GM12878 (cell line): ENCODE results near the gene MMEL1. TPM values are rescaled to one million over a fixed set of nuclear protein-coding genes. Genes with fewer than 3 reads are reported as not detected.
A peak's percentile ranks its signal among the peaks of the same experiment; 100 is the strongest.

ENCODE experiments used
- ATAC-seq: fragments of 200-7000 bp; cut with Tn5 transposase; 3 replicates; pipeline ENCODE4 v1.9.1; 2020; ENCODE audit warnings: mild to moderate bottlenecking, moderate library complexity
- BruUV-seq: library from RNA; stranded (reverse); fragments of 400-500 nt; replicated peaks from 2 replicates; lab custom pipeline; 2021; lab: Mats Ljungman, UMichigan
- CTCF ChIA-PET: fragments of 300-600 bp; sonication (Branson Sonifier 250); formaldehyde crosslinking; extraction: SDS; loops from one replicate; lab custom pipeline; 2021; ENCODE audit warnings: inconsistent platforms; lab: Yijun Ruan, JAX
- POLR2A ChIA-PET: fragments of 350-600 bp; formaldehyde crosslinking; extraction: SDS; loops from one replicate; lab custom pipeline; 2021; ENCODE audit warnings: inconsistent platforms; lab: Charles Lee
- RAD21 ChIA-PET: fragments of 300-600 bp; sonication (Branson Sonifier 250); formaldehyde crosslinking; loops from one replicate; lab custom pipeline; 2023; ENCODE audit warnings: antibody characterized with exemption; ENCODE audit not compliant: unreplicated experiment; lab: Charles Lee
- SMC1A ChIA-PET: fragments of 300-600 bp; sonication (Branson Sonifier 250); formaldehyde crosslinking; loops from one replicate; lab custom pipeline; 2023; ENCODE audit not compliant: unreplicated experiment, uncharacterized antibody; lab: Charles Lee
- DNase-seq: peaks from one replicate; pipeline ENCODE4 v3.0.0-alpha.2; 2011; ENCODE audit warnings: low read depth, low spot score
- FAIRE-seq: peaks from 3 replicates; lab custom pipeline; 2011; peaks lifted over from hg19 to GRCh38; lab: Jason Lieb, UNC
- H2AFZ ChIP-seq: 2 replicates; pipeline ENCODE4 v1.6.0; 2011; ENCODE audit warnings: low read depth, low read length, control low read depth; ENCODE audit not compliant: control insufficient read depth
- H3K27ac ChIP-seq: 2 replicates; pipeline ENCODE4 v1.5.1; 2011; ENCODE audit warnings: control low read depth; ENCODE audit not compliant: control insufficient read depth, insufficient read depth
- H3K27me3 ChIP-seq, 2 experiments: replicated peaks in 1 of 2; 2 replicates each; pipeline versions ENCODE4 v1.6.0 to v1.6.1; 2011; ENCODE audit warnings: low read length in 1 of 2; ENCODE audit not compliant: control insufficient read depth in 2 of 2, insufficient read depth in 2 of 2
- H3K36me3 ChIP-seq, 2 experiments: 2 replicates each; pipeline ENCODE4 v1.5.1; 2011; ENCODE audit warnings: low read length in 1 of 2; ENCODE audit not compliant: control insufficient read depth in 2 of 2, insufficient read depth in 2 of 2
- H3K4me1 ChIP-seq: 2 replicates; pipeline ENCODE4 v1.6.1; 2011; ENCODE audit warnings: mild to moderate bottlenecking, low read length, moderate library complexity, mixed read lengths; ENCODE audit not compliant: control insufficient read depth, insufficient read depth
- H3K4me2 ChIP-seq: 2 replicates; pipeline ENCODE4 v1.6.0; 2011; ENCODE audit warnings: control low read depth; ENCODE audit not compliant: control insufficient read depth, insufficient read depth
- H3K4me3 ChIP-seq: fragments of 200-600 bp; sonication (generic); 2 replicates; pipeline ENCODE4 v1.5.1; 2016
- H3K79me2 ChIP-seq: 2 replicates; pipeline ENCODE4 v1.6.0; 2011; ENCODE audit warnings: low read length; ENCODE audit not compliant: control insufficient read depth, insufficient read depth
- H3K9ac ChIP-seq: 2 replicates; pipeline ENCODE4 v1.8.0; 2011; ENCODE audit warnings: low read length, control low read depth, mixed read lengths; ENCODE audit not compliant: control insufficient read depth, insufficient read depth
- H3K9me3 ChIP-seq: replicated peaks from 3 replicates; pipeline ENCODE4 v1.5.1; 2011; ENCODE audit warnings: mild to moderate bottlenecking, low read length; ENCODE audit not compliant: control insufficient read depth, insufficient read depth
- H4K20me1 ChIP-seq: 2 replicates; pipeline ENCODE4 v1.6.0; 2011; ENCODE audit not compliant: control insufficient read depth, insufficient read depth
- EP300 ChIP-seq, 2 experiments: fragments of 150-350 bp in 1 of 2; IDR thresholded peaks; 2 replicates each; pipeline ENCODE4 v1.6.1; 2011 to 2012; ENCODE audit warnings: low read depth in 2 of 2, low read length in 2 of 2, borderline replicate concordance in 1 of 2, improper control_type of control experiment in 1 of 2, inconsistent platforms in 1 of 2; ENCODE audit not compliant: control insufficient read depth in 1 of 2
- IRF3 ChIP-seq: fragments of 450-650 bp; IDR thresholded peaks from 2 replicates; pipeline ENCODE4 v1.6.1; 2014; ENCODE audit warnings: mild to moderate bottlenecking
- POLR2A ChIP-seq: IDR thresholded peaks from 2 replicates; pipeline ENCODE4 v1.6.1; 2011; ENCODE audit warnings: low read depth, mild to moderate bottlenecking, low read length
- POU2F2 ChIP-seq: IDR thresholded peaks from 3 replicates; pipeline ENCODE4 v1.6.1; 2011; ENCODE audit warnings: low read depth, mild to moderate bottlenecking, low read length, borderline replicate concordance
- ZBTB11 ChIP-seq: fragments of 450-650 bp; formaldehyde crosslinking; IDR thresholded peaks from 2 replicates; pipeline ENCODE4 v1.5.0; 2022; ENCODE audit warnings: mild to moderate bottlenecking, missing genetic modification characterization
- ZNF24 ChIP-seq: fragments of 450-650 bp; IDR thresholded peaks from 2 replicates; pipeline ENCODE4 v1.6.1; 2017; ENCODE audit warnings: antibody characterized with exemption, mild to moderate bottlenecking
- WGBS: methylation state at CpG from one replicate; pipeline ENCODE4 v1.1.6; 2016; ENCODE audit warnings: low lambda C conversion rate; ENCODE audit not compliant: insufficient replicate concordance, insufficient coverage; ENCODE audit errors: missing lambda C conversion rate; 5-methylcytosine and 5-hydroxymethylcytosine counted together
- in situ Hi-C: fragments of 300-500 bp; cut with MboI; formaldehyde crosslinking; loops from 9 replicates; pipeline ENCODE4 v1.14.3; 2018; ENCODE audit warnings: mixed read lengths
- intact Hi-C: fragments of 100-400 bp; cut with micrococcal nuclease; formaldehyde crosslinking; loops from one replicate; pipeline ENCODE4 v1.14.2; 2022; ENCODE audit not compliant: unreplicated experiment
- polyA plus RNA-seq, 11 experiments: library from polyadenylated mRNA; depleted of rRNA in 4 of 11; unstranded in 6 of 11; stranded (reverse) in 5 of 11; fragments of >200 nt; fragmentation: Nextera tagmentation in 4 of 11; fragmentation: Illumina TruSeq in 1 of 11; extraction: Ambion mirVana in 4 of 11; extraction: Trizol in 1 of 11; gene quantifications; 1 replicate in 1 of 11; 2 replicates in 10 of 11; pipeline versions ENCODE4 v1.2.1 to v1.2.3, GENCODE V29; 2011 to 2016; ENCODE audit warnings: inconsistent platforms in 2 of 11, missing spikeins in 2 of 11, low read depth in 1 of 11
- total RNA-seq, 4 experiments: library from RNA; depleted of rRNA in 3 of 4; stranded (reverse); fragments of >200 nt in 3 of 4; fragmentation: Illumina TruSeq in 1 of 4; extraction: Trizol in 1 of 4; gene quantifications; 2 replicates each; pipeline versions ENCODE4 v1.2.1 to v1.2.3, GENCODE V29; 2013 to 2021

The MMEL1 gene
- total and polyA plus RNA-seq, 10 of the 15 experiments (the other 5 are each of a cell fraction or from before 2014, with no cell fraction given) = 0.11 TPM; not detected in 9

GRCh38 chr1:2560299-2561073, 72.3 kb downstream of the MMEL1 start (continued):
- TF ChIP-seq ZBTB11 (CRISPR knock-in tag) = no peak
- TF ChIP-seq EP300 (IDR thresholded peaks at IDR 0.05; ENCODE audit: borderline replicate concordance in 1 of 2, control insufficient read depth in 1 of 2, low read depth in 2 of 2, low read length in 2 of 2) = no peak
- TF ChIP-seq ZNF24 = no peak
- no peak for TF ChIP-seq POU2F2

GRCh38 chr1:2559509-2560298, 73.1 kb downstream of the MMEL1 start:
- 86% methylated on average over 35 of the region's 35 CpGs for WGBS
- Histone ChIP-seq H3K4me3 (no peak overlapping the region), H2AFZ (no peak overlapping the region), H3K4me1 (peaks cover 16% of the 10 kb centered on the region), H3K9ac (no peak overlapping the region), H3K36me3 (peaks cover 0 to 2% of the 10 kb centered on the region in 2 experiments; a peak in 3 of 4 replicates), H3K4me2 (no peak overlapping the region), H3K9me3 (no peaks in the 10 kb centered on the region), H4K20me1 (no peaks in the 10 kb centered on the region), H3K27me3 (no peaks in the 10 kb centered on the region), H3K79me2 (peaks cover 36% of the 10 kb centered on the region), H3K27ac (no peak overlapping the region)
- FAIRE-seq (no peak), DNase-seq (no peak), ATAC-seq (no peak)
- ChIA-PET CTCF (interaction anchor here (2.3 to 5.1 kb wide), 2 partner anchors 24 to 25 kb away, joined by 8 to 54 read pairs; partner anchors contain the start of gene PRXL2B), RAD21 (no interaction called here), SMC1A (interaction anchor here (3.4 kb wide), 1 partner anchor 25 kb away, joined by 15 read pairs; no protein-coding TSS in a partner anchor), POLR2A (interaction anchor here (5.5 kb wide), 1 partner anchor 19 kb away, joined by 60 read pairs; no protein-coding TSS in a partner anchor)
- intact Hi-C loops (loop anchor here (5.0 kb wide), 1 partner anchor 863 kb away; no protein-coding TSS in a partner anchor), in situ Hi-C loops (no loop called here)
- TF ChIP-seq POLR2A (peak; percentile 48; the same call in 1 of the 2 replicates), IRF3 (no peak)
- BruUV-seq = no TSS peak
